Mucosa of gallbladder (tissue), 1 donor: Measurements from ENCODE around the gene PDIA4. TPM values are rescaled to one million over a fixed set of nuclear protein-coding genes. Genes with fewer than 3 reads are reported as not detected.
"Not testable (repeated sequence)": the region's sequence is repeated elsewhere in the genome, so short reads cannot be mapped to it uniquely, and the experiment has no call there.

Experiments used
- DNase-seq: peaks from one replicate; pipeline ENCODE4 v3.0.0-alpha.2; 2020; ENCODE audit warnings: low spot score
- total RNA-seq: library from RNA; stranded (reverse); gene quantifications from one replicate; pipeline ENCODE4 v1.2.1, GENCODE V29; 2021
- donor health status: DM: no; HTN: no; CAD: no.

The PDIA4 gene
- total RNA-seq, 1 donor from 2014 or later = 216 TPM

DNA sequence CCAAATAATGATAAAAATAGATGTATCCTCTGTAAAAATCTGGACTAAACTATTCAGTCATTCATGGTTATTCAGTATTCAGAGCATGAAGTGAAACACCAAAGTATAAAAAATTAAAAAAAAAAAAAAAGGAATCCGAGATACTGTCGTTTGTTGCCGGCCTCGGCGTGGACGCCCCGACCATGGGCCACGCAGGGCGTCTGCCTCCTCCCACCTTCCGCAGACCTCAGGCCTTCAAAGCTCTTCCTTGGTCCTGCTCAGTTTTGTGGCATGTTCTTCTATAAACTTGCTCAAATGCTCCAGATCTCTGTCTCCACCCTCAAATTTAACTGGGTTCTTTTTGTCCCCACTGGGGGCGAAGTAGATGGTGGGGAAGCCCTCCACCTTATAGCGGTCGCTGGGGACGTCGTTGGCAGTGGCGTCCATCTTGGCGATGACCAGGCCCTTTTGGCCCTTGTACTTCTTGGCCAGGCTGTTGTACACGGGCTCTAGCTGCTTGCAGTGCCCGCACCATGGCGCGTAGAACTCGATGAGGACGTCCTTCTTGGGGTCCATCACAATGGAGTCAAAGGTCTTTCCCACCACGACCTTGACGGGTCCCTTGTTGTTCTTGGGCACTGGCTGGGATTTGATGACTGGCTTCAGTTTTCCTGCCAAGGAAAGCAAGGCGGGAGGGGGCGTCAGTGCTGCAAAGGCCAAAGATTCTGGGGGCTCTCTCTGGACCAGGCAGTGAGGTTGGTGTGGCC lies 24.6 kb downstream of the PDIA4 start:
- DNase-seq = no peak

DNA sequence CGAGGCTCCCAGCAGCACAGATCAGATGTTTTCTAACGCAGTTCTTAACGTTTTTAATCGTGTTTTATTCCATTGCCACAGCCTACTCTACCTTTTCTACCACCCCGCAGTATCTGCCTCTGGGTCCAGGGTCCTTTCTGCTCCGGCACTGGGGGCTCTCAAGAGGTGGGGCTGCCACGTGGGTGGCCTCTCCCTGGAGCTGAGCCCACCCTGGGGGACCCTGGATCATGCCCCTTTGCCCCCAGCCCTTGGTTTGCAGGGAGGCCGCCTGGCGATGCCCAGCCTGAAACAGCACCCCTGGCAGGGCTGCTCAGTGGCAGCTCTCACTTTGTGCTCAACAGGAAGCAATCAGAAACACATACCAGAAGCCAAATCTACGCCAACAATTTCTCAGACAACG lies 25.3 kb downstream of the PDIA4 start:
- no peak for DNase-seq

DNA sequence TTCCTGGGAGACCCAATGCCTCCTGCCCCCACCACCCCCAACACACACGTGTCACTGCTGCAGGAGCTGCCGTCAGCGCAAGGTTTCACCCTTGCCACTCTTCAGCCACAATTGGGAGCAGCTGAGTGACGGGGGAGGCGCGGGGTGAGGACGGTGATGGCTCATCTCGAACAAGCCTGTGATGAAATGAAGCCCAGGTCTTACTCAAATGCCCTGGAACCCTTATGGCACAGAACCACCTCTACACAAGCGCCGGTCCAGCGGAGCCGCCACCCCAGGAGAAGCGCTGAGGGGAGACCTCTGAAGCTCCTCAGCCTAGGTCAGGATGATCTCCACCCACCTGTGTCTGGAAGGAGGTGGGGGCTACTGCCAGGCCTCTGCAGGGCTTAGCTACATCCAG lies 25.7 kb downstream of the PDIA4 start:
- DNase-seq = no peak

DNA sequence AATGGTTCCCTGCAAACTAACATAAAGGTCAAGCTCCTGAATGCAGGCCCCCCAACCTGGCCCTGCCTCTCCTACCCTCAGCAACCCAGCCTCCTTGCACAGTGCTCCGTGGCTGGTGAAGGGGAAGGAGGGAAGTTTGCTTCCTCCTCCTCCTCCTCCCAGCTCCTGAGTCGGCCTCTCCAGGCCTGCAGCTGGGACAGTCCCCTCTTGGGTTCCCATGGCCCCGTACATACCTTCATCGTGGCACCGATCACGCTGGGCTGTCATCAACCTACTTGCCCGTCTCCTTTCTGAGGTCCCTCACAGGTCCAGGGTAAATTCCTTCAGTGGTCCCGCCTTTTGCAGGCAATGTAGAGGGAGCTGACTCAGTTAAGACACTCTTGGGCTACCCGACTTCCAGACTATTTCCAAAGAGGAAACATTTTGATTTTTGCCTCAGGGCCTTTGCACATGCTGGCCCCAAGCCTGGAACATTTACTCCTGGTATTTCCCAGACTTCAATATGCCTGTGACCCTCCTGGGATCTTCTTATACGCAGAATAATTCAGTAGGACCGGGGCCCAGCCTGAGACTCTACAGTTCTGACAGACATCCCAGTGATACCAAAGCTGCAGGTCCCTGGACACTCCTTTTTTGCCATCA lies 26.8 kb downstream of the PDIA4 start:
- no peak for DNase-seq

DNA sequence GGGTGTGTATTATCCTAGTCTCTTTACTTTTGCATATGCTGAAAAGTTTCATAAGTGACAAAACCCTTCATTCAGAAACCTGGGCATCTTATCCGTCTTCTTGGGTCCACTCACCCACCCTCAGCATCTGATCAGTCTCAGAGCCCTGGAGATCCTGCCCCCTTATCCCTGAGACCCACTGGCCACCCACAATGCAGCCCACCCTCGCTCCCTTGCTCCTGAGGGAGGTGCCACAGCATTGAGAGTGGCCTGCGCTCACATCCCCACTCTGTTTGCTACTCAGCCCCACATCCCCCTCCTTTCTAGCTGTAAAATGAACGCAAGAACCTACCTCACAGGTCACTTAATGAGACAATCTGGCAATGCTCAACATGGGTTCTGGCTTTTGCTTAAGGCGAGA lies 27.3 kb downstream of the PDIA4 start:
- no peak for DNase-seq

DNA sequence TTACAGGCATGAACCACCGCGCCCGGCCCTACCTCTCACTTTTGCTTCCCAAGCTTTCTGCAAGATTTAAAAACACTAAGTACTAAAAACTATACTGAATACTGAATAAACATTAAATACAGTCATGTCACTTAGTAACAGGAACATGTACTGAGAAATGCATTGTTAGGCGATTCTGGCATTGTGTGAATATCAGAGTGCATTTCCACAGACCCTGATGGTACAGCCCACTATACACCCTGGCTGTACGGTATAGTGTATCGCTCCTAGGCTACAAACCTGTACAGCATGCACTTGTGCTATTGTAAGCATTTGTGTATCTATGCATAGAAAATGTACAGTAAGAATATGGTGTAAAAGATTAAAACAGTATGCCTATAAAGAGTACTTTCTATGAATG lies 29.1 kb downstream of the PDIA4 start:
- DNase-seq = no peak

DNA sequence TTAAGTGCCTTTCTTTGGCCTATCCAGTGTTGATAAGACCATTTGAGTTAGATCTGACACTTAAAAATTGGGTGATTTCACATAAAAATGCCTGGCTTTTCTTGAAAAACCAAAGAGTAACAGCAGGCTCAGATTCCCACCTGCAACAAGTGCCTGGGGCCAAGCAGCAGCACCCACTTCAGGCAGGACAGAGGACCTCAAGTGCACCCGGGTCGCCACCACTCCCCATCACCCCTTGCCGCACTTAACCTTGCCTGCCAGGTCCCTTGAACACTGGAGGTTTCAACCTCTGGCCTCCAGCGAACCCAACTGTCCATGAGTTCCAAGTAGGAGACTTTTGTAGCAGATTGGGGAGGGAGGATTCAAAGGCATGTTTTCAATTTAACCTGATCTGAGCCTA lies 30.8 kb downstream of the PDIA4 start:
- DNase-seq = no peak

DNA sequence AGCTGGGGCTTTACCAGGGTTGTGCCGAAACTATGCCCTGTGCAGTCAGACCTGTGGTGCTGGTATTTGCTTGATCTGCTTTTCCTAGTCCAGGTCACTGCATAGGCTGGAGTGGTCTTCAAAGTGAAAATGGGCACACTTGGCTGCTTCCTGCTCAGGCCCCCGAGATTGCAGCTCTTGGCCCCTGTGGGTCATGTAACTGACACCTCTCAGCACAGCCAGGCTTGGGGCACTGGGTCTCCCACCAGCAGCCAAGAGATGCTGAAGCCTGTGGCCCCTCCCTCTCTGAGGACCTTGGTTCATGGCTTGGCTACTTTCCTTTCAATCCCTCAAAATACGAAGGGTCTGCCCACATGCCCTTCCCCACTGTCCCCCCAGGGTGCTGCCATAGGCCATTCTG lies 33.7 kb downstream of the PDIA4 start:
- DNase-seq = no peak

DNA sequence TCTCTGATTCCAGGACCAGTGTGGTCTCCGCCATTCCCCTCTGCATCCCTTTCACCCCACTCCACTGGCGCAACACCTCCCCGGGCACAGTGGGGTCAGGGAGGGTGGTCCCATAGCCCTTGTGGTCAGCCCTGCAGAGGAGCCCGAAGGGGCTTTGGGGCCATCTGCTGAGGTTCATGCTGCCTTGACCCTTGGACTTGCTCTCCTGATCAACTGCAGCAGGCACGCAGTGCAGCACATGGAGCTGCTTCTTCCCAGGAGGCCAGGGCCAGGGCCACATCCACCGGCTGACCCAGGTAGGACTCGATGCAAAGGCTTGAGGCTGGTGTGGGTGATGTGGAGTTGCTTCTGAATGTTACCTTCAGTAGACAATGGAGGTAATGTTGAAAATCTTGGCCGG lies 35.1 kb downstream of the PDIA4 start:
- DNase-seq = no peak

DNA sequence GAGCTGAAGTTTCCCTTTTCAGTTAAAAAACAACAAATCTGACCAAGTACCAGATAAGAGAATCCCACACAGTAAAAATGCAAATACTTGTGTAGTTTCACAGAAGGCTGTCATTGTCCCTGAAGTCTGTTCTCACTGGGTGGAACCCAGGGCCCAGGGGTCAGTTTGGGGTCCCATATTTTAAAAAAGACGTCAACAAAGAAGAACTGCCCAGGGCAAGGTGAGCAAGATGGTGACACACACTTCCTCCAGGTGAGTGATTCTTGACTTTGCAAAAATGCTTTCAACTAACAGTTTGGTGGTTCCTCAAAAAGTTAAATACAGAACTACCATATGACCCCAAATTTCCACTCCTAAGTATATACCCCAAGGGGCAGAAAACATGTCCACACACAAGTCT lies 36.8 kb downstream of the PDIA4 start:
- no peak for DNase-seq

DNA sequence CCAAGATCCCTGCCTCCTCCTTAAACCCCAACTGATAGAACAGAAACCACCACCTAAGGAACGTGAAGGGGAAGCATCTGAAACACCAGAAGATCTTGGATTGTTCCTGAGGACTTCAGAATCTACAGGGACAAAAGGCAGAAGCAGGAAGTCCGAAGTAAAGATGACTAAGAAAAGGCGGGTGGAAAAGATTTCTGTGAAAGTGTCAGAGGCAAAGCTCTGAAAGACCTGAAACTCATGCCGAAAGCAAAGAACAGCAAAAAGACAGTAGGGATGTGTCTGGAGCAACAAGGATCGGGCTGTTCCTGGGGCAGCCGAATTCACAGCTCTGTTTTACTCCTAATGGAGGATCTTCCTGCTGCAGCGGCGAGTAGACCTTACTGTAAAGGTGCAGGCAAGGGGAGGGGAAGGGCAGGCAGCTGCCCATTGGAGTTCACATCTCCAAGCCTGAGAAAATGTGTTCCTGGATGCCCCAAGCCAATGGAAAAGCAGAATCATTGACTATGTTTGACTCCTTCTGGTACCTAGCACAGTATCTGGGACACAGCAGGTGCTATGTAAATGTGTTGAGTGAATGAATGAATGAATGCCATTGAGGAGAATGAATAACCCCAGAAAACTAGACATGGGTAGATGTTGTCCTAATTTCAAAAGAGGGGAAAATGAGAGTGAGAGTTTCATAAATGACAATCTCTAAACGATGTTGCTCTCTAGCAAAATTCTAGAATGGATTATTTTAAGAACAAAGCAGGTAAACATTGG lies 40.4 kb downstream of the PDIA4 start:
- DNase-seq = no peak

DNA sequence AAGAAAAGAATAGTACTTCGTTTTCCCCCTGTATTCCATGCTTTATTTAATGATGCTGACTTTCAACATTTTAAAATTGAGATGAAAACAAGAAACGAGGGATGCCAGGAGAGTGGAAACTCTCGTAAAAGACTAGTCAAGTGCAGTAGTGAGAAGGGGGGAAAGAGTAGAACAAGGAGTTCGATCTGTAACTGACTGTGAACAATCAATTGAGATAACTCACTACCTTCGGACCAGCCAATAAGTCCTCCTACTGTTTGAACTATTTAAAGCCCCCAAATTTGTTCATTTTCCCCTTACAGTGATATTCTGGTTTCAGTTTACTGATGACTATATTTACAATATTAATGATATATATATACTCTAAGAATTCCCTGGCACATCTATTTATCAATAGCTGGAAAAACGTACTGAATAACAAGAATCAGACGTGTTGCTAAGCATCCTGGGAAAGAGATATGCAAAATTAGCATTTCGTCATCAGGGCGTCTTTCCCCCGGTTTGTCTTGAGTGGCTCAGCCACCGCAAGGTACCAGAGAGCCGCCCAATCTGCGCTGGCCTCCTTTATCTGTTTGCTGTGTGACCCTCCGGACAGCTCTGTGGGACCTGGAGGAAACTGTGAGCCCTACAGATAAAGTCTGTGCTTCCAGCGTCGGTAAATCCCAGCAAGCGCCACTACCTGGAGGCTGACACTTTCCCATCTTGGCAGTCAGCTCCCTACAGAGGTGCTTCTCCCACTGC lies 41.1 kb downstream of the PDIA4 start:
- DNase-seq = peak; percentile 84

DNA sequence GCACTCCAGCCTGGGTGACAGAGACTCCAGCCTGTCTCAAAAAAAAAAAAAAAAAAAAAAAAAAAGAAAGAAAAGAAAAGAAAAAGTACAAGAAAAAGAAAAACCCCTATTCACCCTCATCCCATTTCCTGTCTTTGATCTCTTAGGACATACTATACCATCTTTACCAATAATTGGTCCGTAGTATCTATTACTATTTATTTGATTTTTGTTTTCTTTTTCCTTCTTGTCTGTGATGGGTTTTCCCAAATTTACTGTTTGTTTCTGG lies 41.6 kb downstream of the PDIA4 start:
- DNase-seq = no peak

DNA sequence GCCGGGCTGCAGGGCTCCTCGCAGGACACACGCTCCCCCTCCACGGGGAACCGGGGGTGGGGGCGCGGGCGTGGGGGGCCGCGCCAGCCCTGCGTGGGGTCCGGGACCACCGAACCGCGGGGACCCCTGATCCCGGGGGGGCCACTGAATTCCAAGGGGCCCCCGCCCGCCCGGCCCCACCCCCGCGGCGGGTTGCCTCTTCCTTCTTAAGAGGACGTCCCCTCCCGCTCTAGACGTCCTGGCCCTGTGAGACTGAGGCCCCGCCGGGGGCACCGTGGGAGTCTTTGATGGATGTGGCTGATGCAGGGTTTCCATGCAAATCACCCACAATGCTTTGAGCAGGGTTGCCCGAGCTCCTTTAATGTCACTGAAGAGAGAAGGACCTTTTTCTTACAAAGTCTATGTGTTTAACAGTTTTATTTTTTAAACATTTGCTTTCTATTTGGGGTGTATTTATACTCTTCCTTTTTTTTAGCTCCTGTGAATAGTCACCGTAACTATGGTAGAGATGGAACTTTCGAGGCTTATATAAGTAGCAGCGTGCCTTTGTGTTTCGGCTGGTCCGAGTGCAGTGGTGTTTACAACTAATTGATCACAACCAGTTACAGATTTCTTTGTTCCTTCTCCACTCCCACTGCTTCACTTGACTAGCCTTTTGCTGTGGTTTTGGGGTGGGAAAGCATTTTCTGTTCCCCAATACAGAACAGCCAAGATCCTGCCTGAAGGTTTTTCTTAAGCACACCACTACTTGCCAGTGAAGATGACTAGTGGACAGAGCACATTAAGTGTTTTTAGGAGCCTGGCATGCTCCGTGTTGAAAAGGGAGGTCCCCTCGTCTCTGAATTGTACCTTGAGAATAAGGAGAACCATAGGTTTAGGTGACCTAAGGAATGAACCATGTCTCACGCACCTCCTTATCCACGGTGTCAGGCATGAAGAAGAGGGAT lies 44.8 kb downstream of the PDIA4 start:
- peak; percentile 30 for DNase-seq

DNA sequence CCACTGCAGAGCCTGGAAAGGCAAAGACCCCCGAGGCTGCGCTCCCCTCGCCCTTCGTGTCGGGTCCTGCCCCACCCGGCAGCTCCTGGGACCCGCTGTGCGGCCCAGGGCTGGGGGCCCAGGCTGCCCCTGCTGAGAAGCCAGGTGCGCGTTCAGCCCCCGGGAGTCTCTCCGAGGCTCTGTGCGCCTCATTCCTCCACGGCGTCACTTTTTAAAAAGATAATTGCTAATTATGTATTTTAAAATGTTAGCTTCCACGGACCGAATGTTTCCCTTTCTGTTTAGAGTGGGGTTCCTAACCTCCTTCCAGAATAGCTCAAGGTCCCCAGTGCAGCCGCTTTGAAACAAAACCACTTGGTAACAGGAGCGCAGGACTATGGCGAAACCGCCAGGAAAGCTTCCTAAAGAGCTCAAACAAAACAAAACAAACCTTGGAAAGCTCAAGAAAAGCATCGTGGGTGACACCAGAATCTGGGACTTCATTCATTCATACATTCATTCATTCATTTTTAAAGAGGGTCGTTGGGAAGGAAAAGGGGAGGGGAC lies 45.6 kb downstream of the PDIA4 start:
- no peak for DNase-seq

DNA sequence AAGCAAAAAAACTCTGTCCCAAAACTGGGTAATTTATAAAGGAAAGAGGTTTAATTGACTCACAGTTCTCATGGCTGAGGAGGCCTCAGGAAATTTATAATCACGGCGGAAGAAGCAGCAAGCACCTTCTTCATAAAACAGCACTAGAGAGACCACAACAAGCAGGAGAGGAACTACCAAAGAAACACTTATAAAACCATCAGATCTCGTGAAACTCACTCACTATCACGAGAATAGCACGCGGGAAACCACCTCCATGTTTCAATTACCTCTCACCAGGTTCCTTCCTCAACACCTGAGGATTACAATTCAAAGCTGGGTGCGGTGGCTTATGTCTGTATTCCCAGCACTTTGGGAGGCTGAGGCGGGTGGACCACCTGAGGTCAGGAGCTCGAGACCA lies 48.5 kb downstream of the PDIA4 start:
- DNase-seq = no peak

DNA sequence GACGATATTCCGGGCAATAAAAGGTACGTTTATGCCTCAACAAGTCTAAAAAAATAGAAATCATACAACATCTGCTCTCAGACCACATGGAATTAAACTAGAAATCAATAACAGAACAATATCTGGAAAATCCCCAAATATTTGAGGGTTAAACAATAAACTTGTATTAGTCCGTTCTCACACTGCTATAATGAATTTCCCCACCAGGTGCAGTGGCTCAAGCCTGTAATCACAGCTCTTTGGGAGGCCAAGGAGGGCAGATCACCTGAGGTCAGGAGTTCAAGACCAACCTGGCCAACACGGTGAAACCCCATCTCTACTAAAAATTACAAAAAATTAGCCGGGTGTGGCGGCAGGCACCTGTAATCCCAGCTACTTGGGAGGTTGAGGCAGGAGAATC lies 49.2 kb downstream of the PDIA4 start:
- DNase-seq = not testable (repeated sequence)

DNA sequence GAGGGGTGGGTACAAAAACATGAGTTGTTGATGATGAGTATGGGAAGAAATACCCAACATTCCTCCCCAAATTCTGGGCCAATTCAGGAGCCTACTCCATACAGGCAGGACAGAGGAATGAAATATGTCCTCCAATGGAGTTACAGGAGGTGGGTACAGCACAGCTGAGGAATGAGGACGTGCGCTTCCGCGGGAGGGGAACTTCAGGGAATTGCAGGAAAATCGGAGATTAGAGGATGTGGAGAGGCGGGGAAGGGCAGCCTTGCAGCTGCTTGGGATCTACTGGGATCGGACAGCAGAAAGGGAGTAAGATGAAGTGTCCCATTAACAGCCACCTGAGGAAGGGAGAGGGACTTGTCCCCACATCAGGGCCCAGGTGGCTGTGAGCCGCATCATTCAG lies 50.2 kb downstream of the PDIA4 start:
- no peak for DNase-seq

DNA sequence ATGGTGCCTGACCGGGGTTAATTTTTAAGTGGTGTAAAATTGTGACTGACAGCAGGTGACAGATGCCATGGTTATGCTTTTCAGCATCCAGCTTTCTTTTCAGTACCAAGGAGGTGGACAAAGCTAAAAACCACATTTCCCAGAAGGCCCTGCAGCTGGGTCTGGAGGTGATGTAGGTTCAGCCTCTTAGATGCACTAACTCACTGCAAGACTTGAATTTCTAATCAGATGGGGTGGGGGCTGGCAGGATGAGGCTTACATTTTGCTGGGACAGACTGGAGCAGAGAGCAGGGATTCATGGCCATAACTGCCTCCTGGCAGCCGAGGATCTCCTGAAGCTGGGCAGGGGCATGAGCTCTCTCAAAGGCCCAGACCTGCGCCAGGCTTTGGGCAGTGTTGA lies 52.4 kb downstream of the PDIA4 start:
- DNase-seq = no peak

DNA sequence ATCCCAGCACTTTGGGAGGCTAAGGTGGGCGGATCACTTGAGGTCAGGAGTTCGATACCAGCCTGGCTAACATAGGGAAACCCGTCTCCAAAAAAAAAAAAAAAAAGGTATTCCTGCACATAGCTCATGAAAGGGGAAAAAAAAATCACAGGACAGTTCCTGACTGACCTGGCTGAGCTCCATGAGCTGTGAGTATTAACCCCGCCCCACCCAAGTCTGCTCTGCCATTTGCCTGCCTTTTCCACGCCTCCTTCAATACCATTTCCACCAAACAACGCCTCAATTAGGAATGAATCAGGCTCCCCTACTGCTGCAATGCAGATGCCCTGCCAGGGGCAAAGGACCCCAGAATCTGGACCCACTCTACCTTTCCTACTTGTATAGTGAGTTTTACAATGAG lies 55.0 kb downstream of the PDIA4 start:
- DNase-seq = no peak

DNA sequence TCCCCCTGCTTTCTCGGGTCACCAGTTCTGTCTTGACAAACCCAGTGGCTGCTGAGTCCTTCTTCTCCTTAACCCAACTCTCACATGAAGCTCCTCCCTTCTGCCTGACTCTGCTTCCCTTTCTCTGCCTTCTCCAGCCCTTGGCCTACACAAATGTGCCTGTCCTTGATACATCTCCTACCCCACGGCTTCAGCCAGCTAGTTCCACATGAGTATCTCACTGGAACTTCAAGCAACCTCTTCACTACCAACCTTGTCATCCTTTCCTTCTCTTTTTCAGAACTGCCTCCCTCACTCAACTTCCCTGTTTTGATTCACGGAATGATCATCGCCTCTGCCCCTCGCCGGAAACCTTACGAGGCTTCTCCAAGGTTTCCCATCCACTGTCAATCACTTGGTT lies 55.9 kb downstream of the PDIA4 start:
- no peak for DNase-seq
